IgD-negative memory B cell (primary cell): Measurements from ENCODE around the gene MTMR3. TPM values are rescaled to one million over a fixed set of nuclear protein-coding genes. Genes with fewer than 3 reads are reported as not detected.

Experiments used
- H3K27ac Mint-ChIP-seq, 3 donors: one replicate each; pipeline ENCODE4 v1.8.0; 2020 to 2022; ENCODE audit warnings: mild to moderate bottlenecking in 3 of 3, mixed read lengths in 3 of 3, moderate library complexity in 1 of 3
- H3K27me3 Mint-ChIP-seq: one replicate; pipeline ENCODE4 v1.8.0; 2021; ENCODE audit warnings: mixed read lengths
- H3K36me3 Mint-ChIP-seq: one replicate; pipeline ENCODE4 v1.8.0; 2020; ENCODE audit warnings: mild to moderate bottlenecking, mixed read lengths
- H3K4me1 Mint-ChIP-seq, 3 donors: one replicate each; pipeline ENCODE4 v1.8.0; 2020 to 2022; ENCODE audit warnings: mixed read lengths in 3 of 3, mild to moderate bottlenecking in 1 of 3
- H3K4me3 Mint-ChIP-seq, 4 donors: one replicate each; pipeline ENCODE4 v1.8.0; 2020 to 2022; ENCODE audit warnings: mild to moderate bottlenecking in 4 of 4, mixed read lengths in 4 of 4, moderate library complexity in 3 of 4
- H3K9me3 Mint-ChIP-seq, 3 donors: one replicate each; pipeline ENCODE4 v1.8.0; 2020 to 2021; ENCODE audit warnings: mixed read lengths in 3 of 3, mild to moderate bottlenecking in 1 of 3
- polyA plus RNA-seq: library from polyadenylated mRNA; unstranded; fragments of 300-500 nt; fragmentation: Illumina TruSeq; gene quantifications from one replicate; pipeline ENCODE4 v1.2.3, GENCODE V29; 2021

MTMR3 gene
- polyA plus RNA-seq, 1 donor from 2014 or later, result 15.0 TPM

DNA sequence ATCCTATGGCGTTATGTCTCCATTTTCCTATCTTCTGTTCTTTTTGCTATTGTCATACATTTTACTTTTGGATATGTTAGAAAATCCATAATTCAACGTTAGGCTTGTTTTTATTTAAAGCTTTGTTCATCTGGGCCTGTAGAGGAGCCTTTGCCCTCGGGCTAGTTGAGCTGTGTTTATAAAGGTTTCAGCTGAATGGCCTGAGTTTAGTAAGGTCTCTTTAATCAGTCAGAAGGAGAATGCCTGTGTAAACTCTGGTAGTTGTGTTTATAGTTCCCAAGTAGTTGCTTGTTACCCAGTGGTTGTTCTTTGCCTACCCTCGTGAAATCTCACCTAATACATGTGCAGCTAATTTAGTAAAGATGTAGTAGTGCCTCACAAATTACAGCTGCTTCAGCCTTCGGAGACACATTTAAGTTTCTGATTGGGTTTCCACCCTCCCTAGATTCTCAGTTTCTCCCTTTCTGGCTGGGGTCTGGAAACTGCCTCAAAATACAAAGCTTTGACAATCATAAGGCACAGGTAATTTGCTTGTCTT, 33.1 kb downstream of the MTMR3 start:
- Mint-ChIP-seq H3K4me1 (peaks cover 46 to 62% (median 51%) of the 10 kb centered on the region in 3 donors), H3K27me3 (no peaks in the 10 kb centered on the region), H3K36me3 (no peaks in the 10 kb centered on the region), H3K27ac (peak overlapping the region in 1 of 3 donors; percentile 28), H3K4me3 (peak overlapping the region in 1 of 4 donors; percentile 42), H3K9me3 (no peaks in the 10 kb centered on the region)

DNA sequence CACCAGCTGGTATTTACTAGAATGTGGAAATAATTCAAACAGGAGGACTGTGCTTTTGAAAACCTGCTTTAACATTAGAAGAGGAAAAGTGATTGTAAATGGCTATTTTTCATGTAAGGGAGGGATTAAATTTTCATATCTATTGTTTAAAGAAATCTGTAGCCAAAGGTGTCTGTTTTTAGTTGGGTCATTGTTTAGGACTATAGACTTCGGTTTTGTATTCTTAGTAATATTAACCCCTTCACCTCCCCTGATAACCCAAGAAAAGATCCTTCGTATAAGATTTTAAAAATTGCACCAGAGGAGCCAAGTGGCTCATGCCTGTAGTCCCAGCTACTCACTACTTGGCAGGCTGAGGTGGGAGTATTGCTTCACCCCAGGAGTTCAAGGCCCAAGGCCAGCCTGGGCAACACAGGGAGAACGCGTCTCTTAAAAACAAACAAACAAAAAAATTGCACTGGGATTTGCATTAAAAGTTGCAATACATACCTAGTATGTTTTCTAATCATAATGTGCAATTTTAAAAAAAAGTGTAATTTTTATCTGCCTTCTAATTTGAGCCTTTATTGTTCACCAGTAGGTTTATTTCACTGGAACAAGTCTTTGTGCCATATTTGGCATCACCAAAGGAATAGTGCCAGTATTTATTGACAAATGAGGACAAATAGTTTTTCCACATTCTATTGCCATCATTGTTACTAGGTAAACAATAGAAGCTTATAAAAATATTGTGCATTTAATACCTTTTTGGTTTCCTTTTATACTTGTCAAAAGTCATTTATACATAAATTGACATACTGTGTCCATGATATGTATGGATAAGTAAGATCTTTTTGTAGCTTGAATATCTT, 34.3 kb downstream of the MTMR3 start:
- H3K27me3 Mint-ChIP-seq, result no peaks in the 10 kb centered on the region
- no peak overlapping the region for H3K27ac Mint-ChIP-seq
- peaks cover 47 to 67% (median 48%) of the 10 kb centered on the region in 3 donors for H3K4me1 Mint-ChIP-seq
- no peak overlapping the region for H3K4me3 Mint-ChIP-seq
- H3K9me3 Mint-ChIP-seq, result no peaks in the 10 kb centered on the region
- H3K36me3 Mint-ChIP-seq, result peaks cover 4% of the 10 kb centered on the region

DNA sequence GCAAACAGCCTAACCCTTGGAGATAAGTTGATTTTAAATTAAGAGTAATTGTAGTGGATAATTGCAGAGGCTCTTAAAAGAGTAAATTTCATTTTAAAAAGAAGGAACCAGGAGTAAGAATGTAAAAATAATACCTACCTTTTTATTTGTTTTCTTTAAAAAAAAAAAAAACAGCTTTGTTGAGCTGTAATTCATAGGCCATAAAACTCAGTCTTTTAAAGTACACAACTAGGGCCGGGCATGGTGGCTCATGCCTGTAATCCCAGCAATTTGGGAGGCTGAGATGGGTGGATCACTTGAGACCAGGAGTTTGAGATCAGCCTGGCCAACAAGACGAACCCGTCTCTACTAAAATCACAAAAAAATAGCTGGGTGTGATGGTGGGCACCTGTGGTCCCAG, 42.4 kb downstream of the MTMR3 start:
- H3K9me3 Mint-ChIP-seq, result peaks cover 0 to 6% (median 3%) of the 10 kb centered on the region in 3 donors
- H3K27ac Mint-ChIP-seq, result no peak overlapping the region
- H3K36me3 Mint-ChIP-seq, result peaks cover 10% of the 10 kb centered on the region
- no peaks in the 10 kb centered on the region for H3K27me3 Mint-ChIP-seq
- peaks cover 15 to 29% (median 19%) of the 10 kb centered on the region in 3 donors for H3K4me1 Mint-ChIP-seq
- no peak overlapping the region for H3K4me3 Mint-ChIP-seq

DNA sequence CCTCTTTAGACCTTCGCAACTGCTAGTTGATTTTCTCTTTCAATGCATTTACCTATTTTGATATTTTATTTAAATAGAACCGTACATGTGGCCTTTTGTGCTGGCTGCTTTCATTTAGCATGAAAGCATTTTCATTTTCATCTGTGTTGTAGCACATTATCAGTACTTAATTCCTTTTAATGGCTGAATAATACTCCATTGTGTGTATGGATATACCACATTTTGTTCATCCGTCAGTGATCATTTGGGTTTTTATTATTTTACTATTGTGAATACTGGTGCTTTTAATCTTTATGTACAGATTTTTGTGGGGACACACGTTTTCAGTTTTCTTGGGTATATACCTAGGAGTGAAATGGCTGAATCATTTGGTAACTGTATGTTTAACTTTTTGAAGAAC, 43.1 kb downstream of the MTMR3 start:
- H3K27ac Mint-ChIP-seq, result no peak overlapping the region
- peaks cover 10% of the 10 kb centered on the region for H3K36me3 Mint-ChIP-seq
- H3K4me3 Mint-ChIP-seq, result no peak overlapping the region
- peaks cover 0 to 6% (median 3%) of the 10 kb centered on the region in 3 donors for H3K9me3 Mint-ChIP-seq
- peaks cover 15 to 22% (median 19%) of the 10 kb centered on the region in 3 donors for H3K4me1 Mint-ChIP-seq
- no peaks in the 10 kb centered on the region for H3K27me3 Mint-ChIP-seq

DNA sequence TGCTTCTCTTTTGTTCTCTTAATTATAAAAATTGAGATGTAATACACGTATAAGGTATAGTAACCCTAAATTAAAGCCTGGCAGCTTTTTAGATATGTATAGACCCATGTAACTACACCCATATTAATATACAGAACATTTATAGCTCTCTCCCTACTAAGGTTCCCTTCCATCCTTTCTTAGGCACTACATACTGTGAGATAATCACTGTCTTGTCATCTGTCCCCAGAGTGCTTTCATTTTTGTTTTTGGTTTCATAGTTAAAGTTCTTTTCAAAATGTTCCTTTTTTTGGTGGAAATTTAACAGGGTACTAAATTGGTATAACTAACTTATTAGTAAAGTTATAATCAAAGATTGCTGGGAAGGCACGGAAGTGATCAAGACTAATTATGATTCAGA, 49.2 kb downstream of the MTMR3 start:
- H3K36me3 Mint-ChIP-seq, result peaks cover 7% of the 10 kb centered on the region
- H3K27ac Mint-ChIP-seq, result no peak overlapping the region
- H3K27me3 Mint-ChIP-seq, result no peaks in the 10 kb centered on the region
- peaks cover 21 to 24% (median 22%) of the 10 kb centered on the region in 3 donors for H3K4me1 Mint-ChIP-seq
- peak overlapping the region in 1 of 4 donors; percentile 2 for H3K4me3 Mint-ChIP-seq
- no peaks in the 10 kb centered on the region for H3K9me3 Mint-ChIP-seq

DNA sequence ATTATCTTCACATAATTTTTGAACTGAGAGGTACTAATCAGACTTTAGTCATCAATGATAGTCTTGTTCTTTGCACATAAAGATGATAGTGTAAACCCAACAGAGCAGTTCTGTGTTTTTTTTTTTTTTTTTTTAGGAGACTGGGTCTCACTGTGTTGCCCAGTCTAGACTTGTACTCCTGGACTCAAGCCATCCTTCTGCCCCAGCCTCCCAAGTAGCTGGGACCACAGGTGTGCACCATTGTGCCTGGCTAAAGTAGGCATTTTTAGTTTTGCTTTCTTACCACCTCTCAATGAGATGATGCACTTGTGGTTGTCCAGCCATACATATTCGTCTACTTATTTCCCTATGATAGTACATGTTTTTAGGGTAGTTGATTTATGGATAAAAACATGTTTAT, 50.6 kb downstream of the MTMR3 start:
- Mint-ChIP-seq H3K36me3 (peaks cover 9% of the 10 kb centered on the region), H3K27me3 (no peaks in the 10 kb centered on the region), H3K4me3 (no peak overlapping the region), H3K4me1 (peaks cover 31 to 35% (median 33%) of the 10 kb centered on the region in 3 donors), H3K27ac (no peak overlapping the region), H3K9me3 (no peaks in the 10 kb centered on the region)

DNA sequence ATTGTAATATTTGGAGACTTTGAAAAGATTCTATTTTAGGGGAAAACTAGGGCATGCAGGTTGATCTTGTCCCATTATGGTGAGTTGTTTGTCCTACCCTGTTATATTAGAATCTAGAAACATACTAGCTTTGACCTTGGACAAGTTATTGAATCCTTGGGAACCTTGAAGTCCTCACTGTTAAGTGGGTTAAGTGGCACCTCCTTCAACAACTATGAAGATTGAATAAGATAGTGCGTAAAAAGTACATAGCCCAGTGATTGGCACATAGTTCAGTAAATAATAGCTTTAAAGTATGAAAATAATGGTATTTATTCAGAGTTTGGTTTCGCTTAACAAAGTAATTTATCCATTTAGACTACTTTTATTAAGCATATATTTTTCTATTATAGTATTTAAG, 51.6 kb downstream of the MTMR3 start:
- Mint-ChIP-seq H3K4me1 (peaks cover 33 to 37% (median 33%) of the 10 kb centered on the region in 3 donors), H3K27ac (no peak overlapping the region), H3K9me3 (no peaks in the 10 kb centered on the region), H3K27me3 (no peaks in the 10 kb centered on the region), H3K36me3 (peaks cover 9% of the 10 kb centered on the region), H3K4me3 (peak overlapping the region in 1 of 4 donors; percentile 45)

DNA sequence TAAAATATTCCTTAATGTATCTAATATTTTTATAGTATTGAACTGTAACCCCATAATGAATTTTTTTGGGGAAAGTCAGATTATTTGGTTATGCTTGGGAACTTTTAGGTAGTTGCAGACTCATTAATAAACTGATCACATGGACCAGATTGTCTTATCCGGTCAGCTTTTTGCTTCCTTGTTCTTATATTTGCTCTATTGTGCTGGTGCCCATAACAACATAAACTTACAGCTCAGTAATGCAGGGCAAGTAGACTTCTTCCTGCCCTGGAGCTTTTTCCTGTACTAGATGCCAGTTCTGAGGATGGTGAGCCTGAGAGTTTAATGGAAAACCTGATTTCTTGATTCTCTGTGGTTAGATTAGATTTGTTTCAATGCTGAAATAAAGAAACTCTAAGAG, 53.2 kb downstream of the MTMR3 start:
- H3K27me3 Mint-ChIP-seq, result no peaks in the 10 kb centered on the region
- H3K4me1 Mint-ChIP-seq, result peaks cover 32 to 42% (median 37%) of the 10 kb centered on the region in 3 donors
- peak overlapping the region in 1 of 4 donors; percentile 7 for H3K4me3 Mint-ChIP-seq
- peaks cover 7% of the 10 kb centered on the region for H3K36me3 Mint-ChIP-seq
- no peak overlapping the region for H3K27ac Mint-ChIP-seq
- no peaks in the 10 kb centered on the region for H3K9me3 Mint-ChIP-seq

DNA sequence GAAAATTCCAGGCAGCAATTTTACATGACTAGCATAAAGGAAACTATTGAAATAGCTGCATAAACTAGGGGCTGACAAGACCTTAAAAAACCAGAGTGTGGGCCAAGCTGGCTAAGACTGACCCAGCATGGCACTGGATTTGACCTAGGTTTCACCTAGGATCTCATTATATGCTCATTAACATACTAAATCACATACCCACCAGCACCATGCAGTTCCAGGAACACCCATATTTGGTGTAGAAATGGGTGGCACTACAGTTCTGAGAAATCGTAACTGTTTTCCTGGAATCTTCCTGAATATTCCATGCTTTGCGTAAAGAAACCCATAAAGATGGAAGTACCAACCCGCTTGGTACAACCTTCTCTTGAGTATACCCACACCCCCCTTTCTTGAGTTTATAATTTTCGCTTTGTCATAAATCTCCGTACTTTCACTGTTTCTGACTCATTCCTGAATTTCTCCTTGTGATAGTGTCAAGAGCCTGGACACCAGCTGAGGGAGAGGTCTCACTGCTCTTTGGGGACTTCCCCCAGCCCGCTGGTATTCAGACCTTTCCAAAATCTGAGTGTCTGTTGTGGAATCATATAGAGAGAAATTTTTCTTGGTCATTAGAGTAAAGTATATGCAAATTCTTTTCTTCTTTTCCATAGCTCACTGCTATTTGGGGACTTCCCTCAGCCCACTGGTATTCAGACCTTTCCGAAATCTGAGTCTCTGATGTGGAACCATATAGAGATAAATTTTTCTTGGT, 55.1 kb downstream of the MTMR3 start:
- Mint-ChIP-seq H3K36me3 (peaks cover 10% of the 10 kb centered on the region), H3K4me1 (peaks cover 28 to 36% (median 32%) of the 10 kb centered on the region in 3 donors), H3K4me3 (peak overlapping the region in 3 of 4 donors; percentile 3 to 87 (median 87)), H3K27me3 (no peaks in the 10 kb centered on the region), H3K27ac (peak overlapping the region in 1 of 3 donors; percentile 77), H3K9me3 (no peaks in the 10 kb centered on the region)

DNA sequence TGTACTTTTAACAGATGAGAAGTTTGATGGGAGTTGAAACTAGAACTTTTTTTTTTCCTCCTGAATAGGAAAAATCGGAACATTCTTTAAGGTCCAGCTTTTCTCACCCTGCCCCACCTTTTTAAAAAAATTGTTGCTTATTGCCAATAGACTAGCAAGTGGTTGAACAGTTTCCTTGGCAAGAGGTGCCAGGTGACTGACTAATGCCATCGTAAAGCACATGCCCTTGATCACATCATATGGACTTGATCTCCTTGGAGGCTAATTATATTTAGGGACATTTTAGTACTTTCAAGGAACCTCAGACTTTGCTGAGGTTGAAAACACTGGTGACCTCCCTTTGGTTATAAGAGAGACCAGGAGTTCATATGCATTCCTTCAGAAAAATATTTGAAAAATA, 57.6 kb downstream of the MTMR3 start:
- Mint-ChIP-seq H3K9me3 (no peaks in the 10 kb centered on the region), H3K27ac (peak overlapping the region in 1 of 3 donors; percentile 29), H3K27me3 (no peaks in the 10 kb centered on the region), H3K36me3 (peaks cover 5% of the 10 kb centered on the region), H3K4me1 (peaks cover 24 to 31% (median 28%) of the 10 kb centered on the region in 3 donors), H3K4me3 (no peak overlapping the region)

DNA sequence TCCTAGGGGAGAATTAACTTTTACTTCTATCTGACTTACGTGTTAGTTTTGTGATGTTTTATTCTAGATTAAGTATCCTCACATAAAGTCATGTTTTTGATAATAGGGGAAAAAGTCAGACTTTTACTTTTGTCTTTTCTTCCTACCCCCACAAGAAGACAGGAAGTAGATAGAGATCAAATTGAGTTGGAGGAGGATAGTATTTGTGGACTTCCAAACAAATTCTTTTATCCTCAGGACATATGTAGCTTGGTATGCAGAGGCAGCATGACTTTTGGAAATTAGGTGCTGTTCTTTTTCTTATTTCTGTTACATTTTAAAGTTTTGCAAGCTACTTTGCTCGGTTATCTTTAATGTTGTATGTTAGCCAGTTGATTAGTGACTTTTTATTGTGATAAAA, 61.4 kb downstream of the MTMR3 start:
- Mint-ChIP-seq H3K36me3 (peaks cover 6% of the 10 kb centered on the region), H3K4me3 (no peak overlapping the region), H3K4me1 (peaks cover 24 to 37% (median 28%) of the 10 kb centered on the region in 3 donors), H3K27ac (no peak overlapping the region), H3K9me3 (no peaks in the 10 kb centered on the region), H3K27me3 (no peaks in the 10 kb centered on the region)

DNA sequence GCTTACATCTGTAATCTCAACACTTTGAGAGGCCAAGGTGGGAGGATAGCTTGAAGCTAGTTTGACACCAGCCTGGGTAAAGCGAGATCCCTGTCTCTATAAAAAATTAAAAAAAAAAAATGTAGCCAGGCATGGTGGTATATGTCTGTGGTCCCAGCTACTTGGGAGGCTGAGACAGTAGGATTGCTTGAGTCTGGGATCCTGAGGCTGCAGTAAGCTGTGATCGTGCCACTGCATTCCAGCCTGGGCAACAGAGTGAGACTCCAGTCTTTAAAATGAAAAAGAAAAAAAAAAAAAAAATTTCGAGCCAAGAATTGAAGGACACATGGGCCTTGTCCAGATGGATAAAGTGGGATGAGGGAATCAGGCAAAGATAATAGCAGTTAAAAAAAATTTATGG, 62.5 kb downstream of the MTMR3 start:
- Mint-ChIP-seq H3K4me3 (no peak overlapping the region), H3K36me3 (peaks cover 6% of the 10 kb centered on the region), H3K4me1 (peaks cover 21 to 38% (median 31%) of the 10 kb centered on the region in 3 donors), H3K9me3 (no peaks in the 10 kb centered on the region), H3K27me3 (no peaks in the 10 kb centered on the region), H3K27ac (no peak overlapping the region)

DNA sequence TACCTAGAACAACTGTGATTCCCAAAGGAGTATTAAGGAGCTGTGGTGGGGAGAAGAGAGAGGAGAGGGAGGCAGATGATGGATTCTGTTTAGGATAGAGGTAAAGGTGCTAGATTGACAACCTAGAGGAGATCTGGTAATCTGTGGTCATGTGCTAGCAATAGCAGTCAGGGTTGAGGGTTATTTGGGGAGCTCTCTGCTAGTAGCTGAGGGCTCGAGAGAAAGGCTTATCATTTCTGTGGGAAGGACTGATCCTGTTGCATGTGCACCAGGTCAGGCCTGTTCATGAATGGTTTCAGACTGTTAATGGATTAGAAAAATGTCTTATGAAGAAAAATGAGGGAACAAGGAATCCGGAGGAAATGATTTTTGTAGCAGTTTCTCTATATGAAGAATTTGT, 63.2 kb downstream of the MTMR3 start:
- Mint-ChIP-seq H3K4me3 (no peak overlapping the region), H3K4me1 (peaks cover 20 to 38% (median 32%) of the 10 kb centered on the region in 3 donors), H3K36me3 (peaks cover 6% of the 10 kb centered on the region), H3K9me3 (no peaks in the 10 kb centered on the region), H3K27ac (no peak overlapping the region), H3K27me3 (no peaks in the 10 kb centered on the region)

DNA sequence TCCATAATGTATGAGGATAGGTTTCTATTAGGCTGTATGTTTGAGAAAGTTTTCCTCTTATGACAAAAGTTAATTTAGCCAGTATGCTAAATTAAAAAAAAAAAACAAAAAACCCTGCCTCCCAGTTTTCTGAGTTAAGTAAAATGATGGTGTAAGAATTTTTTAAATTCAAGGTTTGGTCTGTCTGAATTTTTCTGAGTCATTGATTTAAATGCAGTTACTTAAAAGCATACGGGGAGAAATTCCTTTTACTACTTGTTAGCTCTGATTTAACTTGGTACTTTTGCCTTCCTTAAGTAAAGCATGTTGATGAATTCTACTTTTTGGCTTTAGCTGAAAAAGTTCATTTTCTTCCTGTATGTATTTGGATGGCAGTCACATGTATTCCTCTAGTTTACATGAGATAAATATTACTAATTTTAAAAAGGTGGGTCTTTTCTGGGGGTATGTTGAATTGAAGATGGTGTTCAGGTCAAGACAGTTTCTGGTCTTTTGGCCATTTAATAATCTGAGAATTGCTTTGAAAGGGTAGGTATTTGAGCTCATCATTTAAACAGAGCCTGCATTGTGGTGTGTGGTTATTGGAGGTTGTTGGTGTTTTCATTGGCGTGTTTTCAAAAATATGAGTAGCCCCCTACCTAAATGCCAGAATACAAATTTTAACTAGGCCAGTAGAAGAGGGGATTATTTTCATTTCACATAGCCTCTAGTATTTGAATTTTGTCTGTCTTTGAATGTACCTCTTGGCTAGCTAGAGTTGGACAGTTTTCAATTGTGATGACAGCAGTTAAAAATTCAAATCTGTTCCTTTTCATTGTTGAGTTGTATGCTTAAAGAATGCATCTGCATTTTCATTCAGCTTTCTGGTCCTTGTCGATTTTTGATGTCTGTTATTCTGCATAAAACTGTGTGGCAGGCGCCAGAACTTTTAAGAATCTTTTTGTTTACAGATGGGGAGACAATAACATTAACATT, 64.7 kb downstream of the MTMR3 start:
- no peaks in the 10 kb centered on the region for H3K27me3 Mint-ChIP-seq
- peaks cover 18 to 46% (median 39%) of the 10 kb centered on the region in 3 donors for H3K4me1 Mint-ChIP-seq
- H3K9me3 Mint-ChIP-seq, result no peaks in the 10 kb centered on the region
- peaks cover 5% of the 10 kb centered on the region for H3K36me3 Mint-ChIP-seq
- H3K4me3 Mint-ChIP-seq, result peak overlapping the region in 1 of 4 donors; percentile 1
- H3K27ac Mint-ChIP-seq, result peak overlapping the region in 1 of 3 donors; percentile 6
